Activated B cell treated with CpG ODN at 0.5 μM for 24 hours (primary cell): ENCODE results near the gene ADISSP. TPM values are rescaled to one million over a fixed set of nuclear protein-coding genes. Genes with fewer than 3 reads are reported as not detected.

ENCODE experiments used
- total RNA-seq: library from RNA; stranded (reverse); gene quantifications from 2 replicates; pipeline ENCODE4 v1.2.3, GENCODE V29; 2022

Gene ADISSP
- total RNA-seq, 1 donor from 2014 or later: 29.9 TPM

Other genes with a start within 250 kb of the ADISSP start
- gene GFRA4, start 104.4 kb downstream of the ADISSP start, total RNA-seq: not detected in 2 replicates
- gene ADAM33, start 85.7 kb downstream of the ADISSP start, total RNA-seq: not detected in 2 replicates
- gene SIGLEC1, start 55.2 kb downstream of the ADISSP start, total RNA-seq: not detected in 2 replicates
- not detected in 2 replicates for gene HSPA12B, start 35.1 kb downstream of the ADISSP start, total RNA-seq
- gene SPEF1, start 13.7 kb upstream of the ADISSP start, total RNA-seq: not detected in 2 replicates
- gene CENPB, start 19.0 kb upstream of the ADISSP start, total RNA-seq: 50.1 and 51.7 TPM in 2 replicates
- gene CDC25B, start 28.6 kb upstream of the ADISSP start, total RNA-seq: 21.6 and 24.3 TPM in 2 replicates
- 13.4 and 13.5 TPM in 2 replicates for gene AP5S1, start 52.8 kb upstream of the ADISSP start, total RNA-seq
- gene MAVS, start 79.1 kb upstream of the ADISSP start, total RNA-seq: 33.5 and 39.7 TPM in 2 replicates
- 52.1 and 55.0 TPM in 2 replicates for gene PANK2, start 121.6 kb upstream of the ADISSP start, total RNA-seq
- 6.3 and 6.9 TPM in 2 replicates for gene RNF24, start 247.8 kb upstream of the ADISSP start, total RNA-seq